Measurements from ENCODE around the gene LPP. TPM values are rescaled to one million over a fixed set of nuclear protein-coding genes. Genes with fewer than 3 reads are reported as not detected.

LPP gene
- total and polyA plus RNA-seq, 8 donors, result 4.9 to 84.4 (median 45.9) TPM

GRCh38 chr3:188509316-188509715 is 355.4 kb downstream of the LPP start:
- no peak for TF ChIP-seq CTCF (IDR thresholded peaks at IDR 0.05)
- no peaks in the 10 kb centered on the region for H3K9me3 ChIP-seq
- H3K4me3 ChIP-seq, result no peak overlapping the region
- intact Hi-C loops (cut with DNase I), result no loop called here
- ATAC-seq (no peak), FAIRE-seq (no peak), DNase-seq (no peak)
- no peak overlapping the region for H3K27ac ChIP-seq
- peaks cover 0 to 2% (median 0%) of the 10 kb centered on the region in 3 donors for H3K4me1 ChIP-seq
- WGBS, 2 donors, result 97 to 98% methylated on average over 3 of the region's 3 CpGs
- H3K27me3 ChIP-seq, result no peaks in the 10 kb centered on the region
- no peaks in the 10 kb centered on the region for H3K36me3 ChIP-seq

- Histone ChIP-seq H3K27ac (no peak overlapping the region), H3K4me1 (peaks cover 0 to 2% (median 0%) of the 10 kb centered on the region in 3 donors), H3K4me3 (no peak overlapping the region), H3K27me3 (no peaks in the 10 kb centered on the region), H3K9me3 (no peaks in the 10 kb centered on the region), H3K36me3 (no peaks in the 10 kb centered on the region)
- ATAC-seq (peak; percentile 44 to 61 (median 59)), DNase-seq (peak in 1 of 6 donors; percentile 15), FAIRE-seq (no peak)
- no peak for TF ChIP-seq CTCF (IDR thresholded peaks at IDR 0.05)
- WGBS, 2 donors, result 36 to 42% methylated on average over 3 of the region's 3 CpGs
- intact Hi-C loops (cut with DNase I), result no loop called here
These were observed 356.4 kb downstream of the LPP start for GRCh38 chr3:188510366-188510765.

GRCh38 chr3:188513662-188514328 is 359.8 kb downstream of the LPP start:
- no peaks in the 10 kb centered on the region for H3K9me3 ChIP-seq
- H3K27me3 ChIP-seq, result no peaks in the 10 kb centered on the region
- TF ChIP-seq CTCF (IDR thresholded peaks at IDR 0.05), result no peak
- intact Hi-C loops (cut with DNase I), result no loop called here
- 89 to 94% methylated on average over 7 of the region's 7 CpGs for WGBS, 2 donors
- H3K36me3 ChIP-seq, result no peaks in the 10 kb centered on the region
- no peak for DNase-seq
- no peak overlapping the region for H3K27ac ChIP-seq
- peaks cover 0 to 2% (median 0%) of the 10 kb centered on the region in 3 donors for H3K4me1 ChIP-seq
- no peak for FAIRE-seq
- no peak for ATAC-seq
- no peak overlapping the region for H3K4me3 ChIP-seq

GRCh38 chr3:188516515-188516914 is 362.6 kb downstream of the LPP start:
- H3K9me3 ChIP-seq, result no peaks in the 10 kb centered on the region
- H3K4me1 ChIP-seq, result no peaks in the 10 kb centered on the region
- H3K4me3 ChIP-seq, result no peak overlapping the region
- intact Hi-C loops (cut with DNase I), result no loop called here
- no peaks in the 10 kb centered on the region for H3K27me3 ChIP-seq
- H3K27ac ChIP-seq, result no peak overlapping the region
- FAIRE-seq (no peak), ATAC-seq (no peak), DNase-seq (no peak)
- no peak for TF ChIP-seq CTCF (IDR thresholded peaks at IDR 0.05)
- H3K36me3 ChIP-seq, result no peaks in the 10 kb centered on the region
- WGBS, 2 donors, result 79 to 85% methylated on average over 2 of the region's 2 CpGs

- Histone ChIP-seq H3K9me3 (no peaks in the 10 kb centered on the region), H3K4me1 (peaks cover 0 to 7% (median 2%) of the 10 kb centered on the region in 3 donors), H3K36me3 (no peaks in the 10 kb centered on the region), H3K27ac (no peak overlapping the region), H3K4me3 (no peak overlapping the region), H3K27me3 (no peaks in the 10 kb centered on the region)
- intact Hi-C loops (cut with DNase I), result no loop called here
- DNase-seq (no peak), ATAC-seq (peak in 2 of 4 donors; percentile 30 to 34), FAIRE-seq (no peak)
- no peak for TF ChIP-seq CTCF (IDR thresholded peaks at IDR 0.05)
- WGBS, 2 donors, result 43 to 48% methylated on average over 2 of the region's 2 CpGs
These were observed 364.5 kb downstream of the LPP start for GRCh38 chr3:188518416-188518815.
